Naive thymus-derived CD8-positive, alpha-beta T cell (primary cell): ENCODE data around the gene VSIG8. TPM values are rescaled to one million over a fixed set of nuclear protein-coding genes. Genes with fewer than 3 reads are reported as not detected.

Experiments used
- ATAC-seq, 2 donors: fragments of 150-1000 bp; cut with Tn5 transposase in 1 of 2; sonication (Bioruptor Pico), chemical (Tn5 transposase) in 1 of 2; 1 replicate in 1 of 2; 2 replicates in 1 of 2; pipeline ENCODE4 v1.10.0; 2021; ENCODE audit warnings: mild to moderate bottlenecking in 2 of 2, moderate library complexity in 2 of 2
- POLR2A ChIA-PET: fragments of 350-600 bp; sonication (Branson Sonifier 250); formaldehyde crosslinking; loops from one replicate; lab custom pipeline; 2021; ENCODE audit warnings: antibody characterized with exemption; lab: Charles Lee
- DNase-seq, 10 donors: peaks; one replicate each; pipeline versions ENCODE4 v3.0.0 to v3.0.0-alpha.2; 2020 to 2022
- H3K27ac Mint-ChIP-seq, 10 donors: one replicate each; pipeline ENCODE4 v1.8.0; 2020 to 2022; ENCODE audit warnings: mild to moderate bottlenecking in 10 of 10, mixed read lengths in 10 of 10, moderate library complexity in 4 of 10, inconsistent platforms in 1 of 10
- H3K27me3 Mint-ChIP-seq, 5 donors: one replicate each; pipeline ENCODE4 v1.8.0; 2021 to 2022; ENCODE audit warnings: mixed read lengths in 5 of 5
- H3K36me3 Mint-ChIP-seq, 3 donors: one replicate each; pipeline ENCODE4 v1.8.0; 2020 to 2022; ENCODE audit warnings: mixed read lengths in 3 of 3, mild to moderate bottlenecking in 2 of 3, inconsistent platforms in 1 of 3
- H3K4me1 Mint-ChIP-seq, 4 donors: one replicate each; pipeline ENCODE4 v1.8.0; 2021 to 2022; ENCODE audit warnings: mixed read lengths in 4 of 4
- H3K4me3 Mint-ChIP-seq, 10 donors: one replicate each; pipeline ENCODE4 v1.8.0; 2020 to 2022; ENCODE audit warnings: mild to moderate bottlenecking in 10 of 10, mixed read lengths in 10 of 10, moderate library complexity in 6 of 10, inconsistent platforms in 1 of 10
- H3K9me3 Mint-ChIP-seq, 9 donors: one replicate each; pipeline ENCODE4 v1.8.0; 2020 to 2022; ENCODE audit warnings: mixed read lengths in 9 of 9, mild to moderate bottlenecking in 3 of 9, inconsistent platforms in 1 of 9, moderate library complexity in 1 of 9
- polyA plus RNA-seq, 3 donors: library from polyadenylated mRNA; unstranded; fragments of 300-500 nt; fragmentation: Illumina TruSeq; gene quantifications; one replicate each; pipeline ENCODE4 v1.2.3, GENCODE V29; 2021
- total RNA-seq, 8 experiments: library from RNA in 2 of 8; stranded (reverse) in 2 of 8; gene quantifications; one replicate each; pipeline ENCODE4 v1.2.3 and lab custom pipeline; 2021 to 2026

The VSIG8 gene
- total and polyA plus RNA-seq, 5 experiments from 2014 or later, result not detected

- Mint-ChIP-seq H3K36me3 (no peaks in the 10 kb centered on the region), H3K9me3 (no peaks in the 10 kb centered on the region), H3K27ac (peak overlapping the region in 3 of 10 donors; percentile 4 to 52 (median 6)), H3K27me3 (no peaks in the 10 kb centered on the region), H3K4me3 (no peak overlapping the region), H3K4me1 (peaks cover 0 to 16% (median 13%) of the 10 kb centered on the region in 4 donors)
- POLR2A ChIA-PET, result no interaction called here
- DNase-seq, result no peak
- ATAC-seq, result no peak
Observed at GRCh38 chr1:159896546-159896930, 34.1 kb upstream of the VSIG8 start.

DNA sequence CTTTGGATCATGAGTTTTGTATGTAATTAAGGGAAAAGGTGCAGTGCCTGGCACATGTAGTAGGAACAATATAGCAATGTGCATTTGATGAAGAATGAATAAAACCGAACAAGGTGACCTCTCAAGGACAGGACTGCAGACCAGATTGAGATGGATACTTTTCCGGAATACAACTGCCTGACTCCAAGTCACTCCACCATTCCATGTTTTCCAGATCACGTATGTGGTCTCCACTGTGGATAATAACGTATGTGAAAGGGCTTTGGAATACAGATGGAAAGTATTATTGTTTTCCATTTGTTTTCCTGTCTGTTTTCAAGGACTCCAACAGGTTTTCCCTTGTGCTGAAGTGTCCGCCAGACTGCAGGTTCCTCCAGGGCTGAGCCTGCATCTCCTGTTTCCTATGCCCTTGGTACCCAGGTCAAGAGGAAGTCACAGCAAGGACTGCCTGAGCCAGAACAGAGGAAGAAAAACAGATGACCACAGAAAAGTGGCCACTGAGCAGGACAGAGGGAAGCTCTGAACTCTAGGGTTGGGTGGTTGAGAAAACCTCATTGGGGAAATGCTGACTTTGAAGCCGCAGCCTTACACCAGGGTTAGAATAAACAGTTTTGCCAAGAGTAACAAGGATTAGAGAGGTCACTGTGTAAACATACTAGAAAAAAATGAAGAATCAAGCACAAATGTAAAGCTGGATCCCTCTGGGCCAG, 33.5 kb upstream of the VSIG8 start:
- H3K4me1 Mint-ChIP-seq, result peaks cover 0 to 18% (median 15%) of the 10 kb centered on the region in 4 donors
- H3K36me3 Mint-ChIP-seq, result no peaks in the 10 kb centered on the region
- no peaks in the 10 kb centered on the region for H3K27me3 Mint-ChIP-seq
- POLR2A ChIA-PET, result no interaction called here
- H3K9me3 Mint-ChIP-seq, result no peaks in the 10 kb centered on the region
- DNase-seq (no peak), ATAC-seq (no peak)
- peak overlapping the region in 3 of 10 donors; percentile 4 to 62 (median 6) for H3K27ac Mint-ChIP-seq
- H3K4me3 Mint-ChIP-seq, result no peak overlapping the region

DNA sequence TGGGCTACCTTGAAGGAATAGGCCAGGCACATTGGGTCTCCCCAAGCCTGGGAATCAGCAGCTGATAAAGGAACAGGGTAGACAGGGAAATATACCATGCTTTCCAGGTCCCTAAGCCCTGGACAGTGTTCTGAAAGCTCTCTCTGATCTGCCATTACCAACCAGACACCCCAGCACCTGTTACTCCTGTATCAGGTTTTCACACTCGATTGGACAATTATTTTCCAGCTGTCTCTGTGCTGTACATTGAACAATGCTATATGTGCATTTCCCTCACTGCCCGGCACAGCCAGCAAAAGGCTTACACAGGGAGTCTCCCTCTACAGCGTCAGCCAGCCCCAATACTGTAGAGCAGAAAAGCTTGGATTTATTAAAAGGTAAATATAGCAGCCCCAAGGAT, 32.8 kb upstream of the VSIG8 start:
- ATAC-seq, result no peak
- Mint-ChIP-seq H3K9me3 (no peaks in the 10 kb centered on the region), H3K27ac (no peak overlapping the region), H3K4me3 (no peak overlapping the region), H3K27me3 (no peaks in the 10 kb centered on the region), H3K4me1 (peaks cover 0 to 18% (median 14%) of the 10 kb centered on the region in 4 donors), H3K36me3 (no peaks in the 10 kb centered on the region)
- POLR2A ChIA-PET, result no interaction called here
- no peak for DNase-seq

GRCh38 chr1:159892944-159893343, 30.5 kb upstream of the VSIG8 start:
- H3K27ac Mint-ChIP-seq, result peak overlapping the region in 2 of 10 donors; percentile 30 to 74
- H3K9me3 Mint-ChIP-seq, result no peaks in the 10 kb centered on the region
- peaks cover 0 to 26% (median 16%) of the 10 kb centered on the region in 4 donors for H3K4me1 Mint-ChIP-seq
- no peaks in the 10 kb centered on the region for H3K36me3 Mint-ChIP-seq
- ATAC-seq, result peak; percentile 37 to 40
- no peaks in the 10 kb centered on the region for H3K27me3 Mint-ChIP-seq
- H3K4me3 Mint-ChIP-seq, result no peak overlapping the region
- POLR2A ChIA-PET, result interaction anchor here (1.1 to 3.1 kb wide), 3 partner anchors 31 to 96 kb away, joined by 3 to 18 read pairs (median 4); partner anchors contain the start of gene TAGLN2
- peak in 1 of 10 donors; percentile 24 for DNase-seq

DNA sequence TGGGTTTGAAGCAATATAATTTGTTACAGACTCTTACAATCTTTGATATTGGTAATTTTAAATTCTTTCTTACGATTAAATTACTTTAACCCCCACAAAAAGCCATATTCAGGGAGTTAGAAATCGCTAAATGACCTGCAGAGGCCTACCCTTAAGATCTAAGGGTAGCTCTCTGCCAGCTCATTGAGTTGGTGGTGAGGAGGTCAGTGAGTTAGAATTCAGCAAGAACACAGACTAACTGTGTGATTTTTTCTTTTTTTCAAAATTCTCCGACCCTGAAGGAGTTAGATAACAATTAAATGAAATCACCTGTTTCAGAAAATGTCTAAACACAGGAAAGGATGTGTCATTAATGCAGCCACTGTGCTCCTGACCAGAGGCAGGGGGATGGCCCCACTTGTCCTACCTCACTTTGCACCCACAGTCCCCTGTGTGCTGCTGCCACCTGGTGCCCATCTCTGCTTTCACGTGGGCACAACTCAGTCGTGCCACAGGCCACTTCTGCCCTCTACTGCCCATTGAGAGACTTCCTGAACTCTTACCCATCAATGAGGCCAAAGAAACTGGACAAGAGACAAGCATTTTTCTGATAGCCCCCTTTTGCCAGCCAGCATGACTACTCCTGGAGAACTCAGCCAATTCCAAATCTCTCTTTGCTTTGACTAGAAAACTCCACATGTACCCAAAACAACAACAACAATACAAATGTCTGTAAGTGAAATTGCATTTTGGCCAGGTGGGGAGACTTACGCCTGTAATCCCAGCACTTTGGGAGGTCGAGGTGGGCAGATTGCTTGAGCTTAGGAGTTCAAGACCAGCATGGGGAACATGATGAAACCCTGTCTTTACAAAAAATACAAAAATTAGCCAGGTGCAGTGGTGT, 29.1 kb upstream of the VSIG8 start:
- H3K4me3 Mint-ChIP-seq, result no peak overlapping the region
- peak overlapping the region in 5 of 10 donors; percentile 7 to 76 (median 50) for H3K27ac Mint-ChIP-seq
- ATAC-seq, result peak; percentile 98 to 99
- no peaks in the 10 kb centered on the region for H3K9me3 Mint-ChIP-seq
- no peaks in the 10 kb centered on the region for H3K27me3 Mint-ChIP-seq
- DNase-seq, result peak; percentile 58 to 88 (median 74)
- POLR2A ChIA-PET, result interaction anchor here (0.6 to 3.1 kb wide), 4 partner anchors 18 to 92 kb away, joined by 3 to 18 read pairs (median 4); partner anchors contain the start of gene TAGLN2
- H3K36me3 Mint-ChIP-seq, result no peaks in the 10 kb centered on the region
- H3K4me1 Mint-ChIP-seq, result peaks cover 0 to 24% (median 16%) of the 10 kb centered on the region in 4 donors

GRCh38 chr1:159890390-159890789, 27.9 kb upstream of the VSIG8 start:
- Mint-ChIP-seq H3K4me3 (peak overlapping the region in 1 of 10 donors; percentile 57), H3K27ac (peak overlapping the region in 2 of 10 donors; percentile 5 to 17), H3K36me3 (no peaks in the 10 kb centered on the region), H3K9me3 (no peaks in the 10 kb centered on the region), H3K27me3 (no peaks in the 10 kb centered on the region), H3K4me1 (peaks cover 0 to 18% (median 15%) of the 10 kb centered on the region in 4 donors)
- POLR2A ChIA-PET, result interaction anchor here (0.6 to 1.2 kb wide), 3 partner anchors 10 to 85 kb away, joined by 3 to 6 read pairs (median 4); no protein-coding TSS in a partner anchor
- no peak for DNase-seq
- ATAC-seq, result no peak

DNA sequence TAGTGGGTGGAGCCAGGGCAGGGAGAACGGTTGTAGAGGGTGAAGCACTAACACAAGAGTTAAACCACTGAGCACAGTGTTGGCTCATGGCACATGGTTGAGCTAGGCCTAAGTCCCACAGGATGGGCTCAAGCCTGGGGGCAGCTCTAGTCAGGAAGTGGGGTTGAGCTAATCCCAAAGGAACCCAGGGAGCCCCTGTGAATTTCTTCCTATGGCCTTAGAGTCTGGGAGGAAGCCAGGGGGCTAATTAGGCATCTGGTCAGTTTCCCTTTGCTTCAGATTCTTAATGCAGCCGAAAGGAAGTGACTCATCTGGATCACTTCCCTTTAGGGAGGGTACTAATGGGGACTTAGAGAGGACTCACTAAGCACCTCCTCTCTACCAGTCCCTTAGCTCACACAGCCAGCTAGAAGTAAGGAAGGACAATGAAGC, 27.4 kb upstream of the VSIG8 start:
- Mint-ChIP-seq H3K4me1 (peaks cover 0 to 18% (median 15%) of the 10 kb centered on the region in 4 donors), H3K4me3 (peak overlapping the region in 1 of 10 donors; percentile 57), H3K36me3 (no peaks in the 10 kb centered on the region), H3K9me3 (no peaks in the 10 kb centered on the region), H3K27ac (peak overlapping the region in 3 of 10 donors; percentile 5 to 83 (median 17)), H3K27me3 (no peaks in the 10 kb centered on the region)
- ATAC-seq, result no peak
- POLR2A ChIA-PET, result interaction anchor here (0.8 to 1.2 kb wide), 2 partner anchors 11 to 35 kb away, joined by 4 to 6 read pairs; partner anchors contain the start of gene TAGLN2
- DNase-seq, result no peak

GRCh38 chr1:159889202-159889601, 26.7 kb upstream of the VSIG8 start:
- ATAC-seq, result no peak
- Mint-ChIP-seq H3K36me3 (no peaks in the 10 kb centered on the region), H3K27ac (no peak overlapping the region), H3K4me3 (no peak overlapping the region), H3K27me3 (no peaks in the 10 kb centered on the region), H3K4me1 (peaks cover 0 to 18% (median 15%) of the 10 kb centered on the region in 4 donors), H3K9me3 (no peaks in the 10 kb centered on the region)
- POLR2A ChIA-PET, result interaction anchor here (0.8 to 1.2 kb wide), 2 partner anchors 12 to 36 kb away, joined by 4 to 6 read pairs; partner anchors contain the start of gene TAGLN2
- no peak for DNase-seq

GRCh38 chr1:159884296-159884695, 21.8 kb upstream of the VSIG8 start:
- Mint-ChIP-seq H3K4me3 (no peak overlapping the region), H3K27me3 (no peaks in the 10 kb centered on the region), H3K9me3 (no peaks in the 10 kb centered on the region), H3K4me1 (peaks cover 0 to 3% (median 3%) of the 10 kb centered on the region in 4 donors), H3K36me3 (no peaks in the 10 kb centered on the region), H3K27ac (no peak overlapping the region)
- ATAC-seq (no peak), DNase-seq (no peak)
- POLR2A ChIA-PET, result no interaction called here

DNA sequence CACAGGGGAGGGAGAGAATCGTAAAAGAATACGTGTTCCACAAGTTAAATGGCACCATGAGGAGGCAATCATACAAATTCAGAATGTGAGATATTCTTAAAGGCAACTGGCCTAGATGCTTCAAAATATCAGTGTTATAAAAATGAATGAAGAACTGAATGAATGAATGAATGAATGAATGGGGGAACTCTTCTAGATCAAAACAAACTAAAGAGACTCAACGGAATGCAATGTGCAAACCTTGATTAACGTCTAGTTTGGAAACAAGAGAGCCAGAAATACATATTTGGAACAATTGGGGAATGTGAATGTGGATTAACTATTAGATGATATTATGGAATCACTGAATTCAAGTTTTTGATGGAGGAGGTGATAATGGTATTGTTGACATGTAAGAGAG, 20.7 kb upstream of the VSIG8 start:
- Mint-ChIP-seq H3K4me1 (peaks cover 0 to 2% (median 0%) of the 10 kb centered on the region in 4 donors), H3K4me3 (no peak overlapping the region), H3K27ac (no peak overlapping the region), H3K27me3 (peaks cover 0 to 2% (median 0%) of the 10 kb centered on the region in 5 donors), H3K36me3 (no peaks in the 10 kb centered on the region), H3K9me3 (no peaks in the 10 kb centered on the region)
- POLR2A ChIA-PET, result no interaction called here
- ATAC-seq (no peak), DNase-seq (no peak)

- no peaks in the 10 kb centered on the region for H3K36me3 Mint-ChIP-seq
- H3K9me3 Mint-ChIP-seq, result no peaks in the 10 kb centered on the region
- no peak overlapping the region for H3K4me3 Mint-ChIP-seq
- ATAC-seq (no peak), DNase-seq (no peak)
- H3K27me3 Mint-ChIP-seq, result peaks cover 0 to 2% (median 0%) of the 10 kb centered on the region in 5 donors
- peaks cover 0 to 2% (median 0%) of the 10 kb centered on the region in 4 donors for H3K4me1 Mint-ChIP-seq
- POLR2A ChIA-PET, result no interaction called here
- no peak overlapping the region for H3K27ac Mint-ChIP-seq
Observed at GRCh38 chr1:159882527-159882862, 20.0 kb upstream of the VSIG8 start.

DNA sequence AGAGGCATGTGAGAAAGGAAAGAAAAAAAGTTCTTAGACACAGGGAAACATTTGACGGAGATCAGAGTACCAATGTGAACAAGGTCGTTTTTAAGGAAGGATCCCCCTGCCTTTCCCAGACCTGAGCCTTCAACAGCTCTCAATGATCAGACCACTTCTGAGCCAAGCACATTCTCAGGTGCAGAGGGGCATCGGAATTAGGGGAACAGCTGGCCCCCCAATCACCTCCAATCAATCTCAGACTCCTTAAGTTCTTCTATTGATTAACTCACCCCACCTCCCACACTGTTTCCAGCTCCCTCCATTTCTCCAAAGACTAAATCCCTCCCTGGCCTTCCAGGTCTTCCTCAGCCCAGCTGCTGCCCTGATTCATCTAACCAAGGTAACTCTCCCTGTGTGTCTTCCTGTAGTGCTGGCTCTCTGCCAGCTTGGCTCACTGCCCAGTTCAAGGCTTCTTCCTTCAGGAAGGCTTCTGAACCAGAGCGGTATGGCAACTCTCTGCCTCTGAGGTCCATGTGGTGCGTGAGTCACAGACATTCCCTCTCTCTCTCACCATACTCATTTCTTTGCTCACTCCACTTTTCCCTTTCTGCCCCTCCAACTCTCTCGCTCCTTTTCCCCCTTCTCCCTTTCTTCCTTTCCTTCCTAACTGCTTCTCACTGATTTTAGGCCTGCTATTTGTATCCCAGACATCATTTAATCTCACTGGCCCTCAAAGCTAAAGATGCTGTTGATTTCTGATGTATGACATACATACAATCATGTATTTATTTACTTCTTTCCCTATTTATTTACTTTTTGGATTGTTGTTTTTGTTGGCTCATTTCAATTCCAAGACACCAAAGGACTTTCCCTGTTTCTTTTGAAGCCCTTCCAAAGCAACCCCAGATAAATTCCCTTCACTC, 19.4 kb upstream of the VSIG8 start:
- H3K27ac Mint-ChIP-seq, result no peak overlapping the region
- ATAC-seq (peak in 1 of 2 donors; percentile 42), DNase-seq (peak in 6 of 10 donors; percentile 12 to 27 (median 22))
- H3K36me3 Mint-ChIP-seq, result no peaks in the 10 kb centered on the region
- H3K27me3 Mint-ChIP-seq, result peaks cover 0 to 2% (median 0%) of the 10 kb centered on the region in 5 donors
- no peaks in the 10 kb centered on the region for H3K9me3 Mint-ChIP-seq
- H3K4me3 Mint-ChIP-seq, result no peak overlapping the region
- H3K4me1 Mint-ChIP-seq, result peaks cover 0 to 2% (median 0%) of the 10 kb centered on the region in 4 donors
- POLR2A ChIA-PET, result no interaction called here
